Mesodermal cell (in vitro differentiated cells): ENCODE results near the gene LINC01488.

Experiments used
- H3K27ac ChIP-seq: 2 replicates; pipeline ENCODE4 v1.7.0; 2013; ENCODE audit warnings: mild to moderate bottlenecking, low read depth, low read length, moderate library complexity; ENCODE audit not compliant: severe bottlenecking
- H3K36me3 ChIP-seq: 2 replicates; pipeline ENCODE4 v1.7.1; 2013; ENCODE audit warnings: mild to moderate bottlenecking, low read length, moderate library complexity; ENCODE audit not compliant: control insufficient read depth, insufficient read depth
- H3K4me1 ChIP-seq: one replicate; pipeline ENCODE4 v1.7.1; 2013; ENCODE audit warnings: mild to moderate bottlenecking, low read length; ENCODE audit not compliant: insufficient read depth, control insufficient read depth, poor library complexity, severe bottlenecking
- H3K4me3 ChIP-seq: 2 replicates; pipeline ENCODE4 v1.7.0; 2013; ENCODE audit warnings: low read length, control low read depth, mild to moderate bottlenecking; ENCODE audit not compliant: insufficient read depth, poor library complexity, severe bottlenecking; ENCODE audit errors: extremely low read depth
- H3K9me3 ChIP-seq: 2 replicates; pipeline ENCODE4 v1.7.1; 2013; ENCODE audit warnings: mild to moderate bottlenecking, low read length, moderate library complexity; ENCODE audit not compliant: control insufficient read depth
- WGBS, 2 experiments: methylation state at CpG; one replicate each; pipeline ENCODE4 v1.1.5; 2013; ENCODE audit warnings: missing lambda C conversion rate in 2 of 2; ENCODE audit not compliant: insufficient coverage in 2 of 2; 5-methylcytosine and 5-hydroxymethylcytosine counted together

Gene LINC01488

GRCh38 chr11:69439127-69439526 lies 42.3 kb upstream of the LINC01488 start:
- Histone ChIP-seq H3K36me3 (no peaks in the 10 kb centered on the region), H3K4me3 (no peak overlapping the region), H3K9me3 (no peaks in the 10 kb centered on the region), H3K27ac (no peak overlapping the region), H3K4me1 (peaks cover 56% of the 10 kb centered on the region)
- 50 to 60% methylated on average over 1 of the region's 2 CpGs for WGBS, 2 experiments

GRCh38 chr11:69439651-69440464 lies 41.6 kb upstream of the LINC01488 start:
- WGBS, 2 experiments, result 95 to 97% methylated on average over 12 to 13 of the region's 13 CpGs
- no peaks in the 10 kb centered on the region for H3K9me3 ChIP-seq
- no peak overlapping the region for H3K27ac ChIP-seq
- no peak overlapping the region for H3K4me3 ChIP-seq
- peaks cover 56% of the 10 kb centered on the region for H3K4me1 ChIP-seq
- no peaks in the 10 kb centered on the region for H3K36me3 ChIP-seq

GRCh38 chr11:69440876-69441275 lies 40.6 kb upstream of the LINC01488 start:
- Histone ChIP-seq H3K36me3 (no peaks in the 10 kb centered on the region), H3K9me3 (no peaks in the 10 kb centered on the region), H3K4me1 (peaks cover 51% of the 10 kb centered on the region), H3K27ac (no peak overlapping the region), H3K4me3 (no peak overlapping the region)
- WGBS, 2 experiments, result 97 to 98% methylated on average over 5 to 6 of the region's 6 CpGs

GRCh38 chr11:69442012-69442806 lies 39.3 kb upstream of the LINC01488 start:
- 68 to 72% methylated on average over 9 to 10 of the region's 10 CpGs for WGBS, 2 experiments
- Histone ChIP-seq H3K4me1 (peaks cover 42% of the 10 kb centered on the region), H3K27ac (peak overlapping the region; percentile 98), H3K9me3 (no peaks in the 10 kb centered on the region), H3K4me3 (no peak overlapping the region), H3K36me3 (no peaks in the 10 kb centered on the region)

- H3K27ac ChIP-seq, result peak overlapping the region; percentile 98
- H3K4me3 ChIP-seq, result no peak overlapping the region
- no peaks in the 10 kb centered on the region for H3K9me3 ChIP-seq
- WGBS, 2 experiments, result 18 to 28% methylated on average over 10 of the region's 10 CpGs
- H3K36me3 ChIP-seq, result no peaks in the 10 kb centered on the region
- H3K4me1 ChIP-seq, result peaks cover 42% of the 10 kb centered on the region
Measured at GRCh38 chr11:69442807-69443137, 38.7 kb upstream of the LINC01488 start.

GRCh38 chr11:69443138-69443967 lies 38.1 kb upstream of the LINC01488 start:
- H3K4me1 ChIP-seq, result peaks cover 41% of the 10 kb centered on the region
- H3K27ac ChIP-seq, result peak overlapping the region; percentile 98
- no peaks in the 10 kb centered on the region for H3K9me3 ChIP-seq
- 1 to 4% methylated on average over 36 to 38 of the region's 48 CpGs for WGBS, 2 experiments
- peak overlapping the region; percentile 15 for H3K4me3 ChIP-seq
- H3K36me3 ChIP-seq, result no peaks in the 10 kb centered on the region

GRCh38 chr11:69443968-69444364 lies 37.5 kb upstream of the LINC01488 start:
- peaks cover 47% of the 10 kb centered on the region for H3K4me1 ChIP-seq
- WGBS, 2 experiments, result 51 to 68% methylated on average over 5 to 6 of the region's 6 CpGs
- H3K36me3 ChIP-seq, result no peaks in the 10 kb centered on the region
- no peaks in the 10 kb centered on the region for H3K9me3 ChIP-seq
- peak overlapping the region; percentile 98 for H3K27ac ChIP-seq
- H3K4me3 ChIP-seq, result peak overlapping the region; percentile 15

GRCh38 chr11:69444381-69445130 lies 36.9 kb upstream of the LINC01488 start:
- no peaks in the 10 kb centered on the region for H3K36me3 ChIP-seq
- peak overlapping the region; percentile 98 for H3K27ac ChIP-seq
- 49 to 59% methylated on average over 19 to 28 of the region's 32 CpGs for WGBS, 2 experiments
- no peaks in the 10 kb centered on the region for H3K9me3 ChIP-seq
- peaks cover 53% of the 10 kb centered on the region for H3K4me1 ChIP-seq
- no peak overlapping the region for H3K4me3 ChIP-seq

GRCh38 chr11:69445131-69445470 lies 36.4 kb upstream of the LINC01488 start:
- no peaks in the 10 kb centered on the region for H3K9me3 ChIP-seq
- peak overlapping the region; percentile 98 for H3K27ac ChIP-seq
- 92 to 98% methylated on average over 7 to 9 of the region's 11 CpGs for WGBS, 2 experiments
- H3K4me1 ChIP-seq, result peaks cover 57% of the 10 kb centered on the region
- no peak overlapping the region for H3K4me3 ChIP-seq
- H3K36me3 ChIP-seq, result no peaks in the 10 kb centered on the region

GRCh38 chr11:69446108-69446507 lies 35.4 kb upstream of the LINC01488 start:
- no peaks in the 10 kb centered on the region for H3K36me3 ChIP-seq
- no peaks in the 10 kb centered on the region for H3K9me3 ChIP-seq
- WGBS, 2 experiments, result 95 to 99% methylated on average over 9 to 10 of the region's 11 CpGs
- no peak overlapping the region for H3K4me3 ChIP-seq
- H3K4me1 ChIP-seq, result peaks cover 64% of the 10 kb centered on the region
- H3K27ac ChIP-seq, result no peak overlapping the region
